Ishikawa (cell line): ENCODE measurements around the gene ADD2.

ENCODE experiments used
- CEBPB ChIP-seq: IDR thresholded peaks from 2 replicates; pipeline ENCODE4 v1.6.1; 2012
- EGR1 ChIP-seq: IDR thresholded peaks from 2 replicates; pipeline ENCODE4 v1.6.1; 2012
- EP300 ChIP-seq: IDR thresholded peaks from 2 replicates; pipeline ENCODE4 v1.6.1; 2012; ENCODE audit warnings: borderline replicate concordance
- TF ChIP-seq, protein P1 (sequence below): IDR thresholded peaks from 2 replicates; pipeline ENCODE4 v1.6.1; 2012; ENCODE audit warnings: low read depth, mild to moderate bottlenecking
- TF ChIP-seq, protein P2 (sequence below): IDR thresholded peaks from 2 replicates; pipeline ENCODE4 v1.6.1; 2012

DNA sequence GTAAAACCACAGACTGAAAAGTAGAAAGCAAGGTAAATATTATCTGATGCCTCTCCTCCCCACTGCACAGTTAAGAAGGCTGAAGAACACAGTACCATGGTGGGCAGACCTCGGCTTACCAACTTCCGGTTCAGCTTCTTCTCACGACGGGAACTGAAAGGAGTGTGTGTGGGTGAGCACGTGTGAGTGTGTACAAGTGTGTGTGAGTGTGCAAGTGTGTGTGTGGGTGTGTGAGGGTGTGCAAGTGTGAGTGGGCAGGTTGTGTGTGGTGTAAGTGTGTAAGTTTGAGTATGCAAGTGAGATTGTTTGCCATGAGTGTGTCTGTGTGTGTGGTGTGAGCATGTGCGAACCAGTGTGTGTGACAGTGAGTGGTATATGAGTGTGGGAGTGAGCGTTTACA is 103.5 kb downstream of the ADD2 start:
- no peak for TF ChIP-seq CEBPB
- TF ChIP-seq EP300 = no peak
- TF ChIP-seq, protein P1, sequence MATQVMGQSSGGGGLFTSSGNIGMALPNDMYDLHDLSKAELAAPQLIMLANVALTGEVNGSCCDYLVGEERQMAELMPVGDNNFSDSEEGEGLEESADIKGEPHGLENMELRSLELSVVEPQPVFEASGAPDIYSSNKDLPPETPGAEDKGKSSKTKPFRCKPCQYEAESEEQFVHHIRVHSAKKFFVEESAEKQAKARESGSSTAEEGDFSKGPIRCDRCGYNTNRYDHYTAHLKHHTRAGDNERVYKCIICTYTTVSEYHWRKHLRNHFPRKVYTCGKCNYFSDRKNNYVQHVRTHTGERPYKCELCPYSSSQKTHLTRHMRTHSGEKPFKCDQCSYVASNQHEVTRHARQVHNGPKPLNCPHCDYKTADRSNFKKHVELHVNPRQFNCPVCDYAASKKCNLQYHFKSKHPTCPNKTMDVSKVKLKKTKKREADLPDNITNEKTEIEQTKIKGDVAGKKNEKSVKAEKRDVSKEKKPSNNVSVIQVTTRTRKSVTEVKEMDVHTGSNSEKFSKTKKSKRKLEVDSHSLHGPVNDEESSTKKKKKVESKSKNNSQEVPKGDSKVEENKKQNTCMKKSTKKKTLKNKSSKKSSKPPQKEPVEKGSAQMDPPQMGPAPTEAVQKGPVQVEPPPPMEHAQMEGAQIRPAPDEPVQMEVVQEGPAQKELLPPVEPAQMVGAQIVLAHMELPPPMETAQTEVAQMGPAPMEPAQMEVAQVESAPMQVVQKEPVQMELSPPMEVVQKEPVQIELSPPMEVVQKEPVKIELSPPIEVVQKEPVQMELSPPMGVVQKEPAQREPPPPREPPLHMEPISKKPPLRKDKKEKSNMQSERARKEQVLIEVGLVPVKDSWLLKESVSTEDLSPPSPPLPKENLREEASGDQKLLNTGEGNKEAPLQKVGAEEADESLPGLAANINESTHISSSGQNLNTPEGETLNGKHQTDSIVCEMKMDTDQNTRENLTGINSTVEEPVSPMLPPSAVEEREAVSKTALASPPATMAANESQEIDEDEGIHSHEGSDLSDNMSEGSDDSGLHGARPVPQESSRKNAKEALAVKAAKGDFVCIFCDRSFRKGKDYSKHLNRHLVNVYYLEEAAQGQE = no peak
- TF ChIP-seq, protein P2, sequence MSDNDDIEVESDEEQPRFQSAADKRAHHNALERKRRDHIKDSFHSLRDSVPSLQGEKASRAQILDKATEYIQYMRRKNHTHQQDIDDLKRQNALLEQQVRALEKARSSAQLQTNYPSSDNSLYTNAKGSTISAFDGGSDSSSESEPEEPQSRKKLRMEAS = no peak
- TF ChIP-seq EGR1 = no peak
